Ureter (tissue), 1 donor: Measurements from ENCODE around the gene PRAMEF9. TPM values are rescaled to one million over a fixed set of nuclear protein-coding genes. Genes with fewer than 3 reads are reported as not detected.
"Not testable (repeated sequence)": the region's sequence is repeated elsewhere in the genome, so short reads cannot be mapped to it uniquely, and the experiment has no call there.

Experiments used
- DNase-seq: peaks from one replicate; pipeline ENCODE4 v3.0.0-alpha.2; 2020; ENCODE audit warnings: low spot score
- total RNA-seq: library from RNA; stranded (reverse); gene quantifications from one replicate; pipeline ENCODE4 v1.2.4, GENCODE V29; 2023
- donor health status: DM: yes; HTN: yes; CAD: no.

The PRAMEF9 gene
- total RNA-seq: not detected

DNA sequence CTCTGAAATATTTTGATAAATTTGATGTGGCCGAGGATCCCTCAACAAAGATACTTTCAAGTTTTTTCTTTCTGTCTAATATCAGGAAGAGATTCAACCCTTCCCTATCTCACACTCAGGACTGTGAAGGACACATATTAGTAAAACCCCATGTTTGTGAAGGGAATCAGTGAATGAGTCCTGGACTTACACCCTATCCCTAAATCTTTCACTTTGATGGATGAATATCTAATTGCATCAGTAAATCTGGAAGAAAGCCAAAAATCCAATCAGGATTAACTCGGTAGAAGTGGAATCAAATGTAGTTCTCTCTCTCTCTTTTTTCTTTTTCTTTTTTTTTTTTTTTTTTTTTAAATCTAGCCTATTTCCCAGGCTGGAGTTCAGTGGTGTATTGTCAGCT lies at the start of gene PRAMEF9:
TSS of gene PRAMEF9 (plus strand) at position 301 of the 400 bp plus-strand sequence. CDS start 3,433 bp downstream, outside the sequence.
- not testable (repeated sequence) for DNase-seq

DNA sequence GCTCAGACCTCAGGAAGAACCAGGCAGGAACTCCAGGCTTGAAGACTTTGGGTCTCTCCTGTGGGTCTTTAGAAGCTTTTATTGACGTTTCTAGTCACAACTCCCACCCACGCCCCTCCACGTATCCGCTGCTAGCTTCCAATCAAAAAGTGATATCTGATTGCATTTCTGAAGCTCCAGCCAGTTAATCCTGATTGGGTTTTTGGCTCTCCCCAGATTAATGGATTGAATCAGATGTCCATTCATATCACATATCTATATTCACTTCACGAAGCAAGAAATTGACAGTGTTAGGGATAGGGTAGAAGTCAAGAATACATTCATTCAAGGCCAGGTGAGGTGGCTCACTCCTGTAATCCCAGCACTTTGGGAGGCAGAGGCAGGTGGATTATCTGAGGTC lies 15.7 kb upstream of the PRAMEF9 start, which contains the start of gene PRAMEF26:
TSS of gene PRAMEF26 (minus strand) at position 101 of the 400 bp plus-strand sequence. CDS start 2,914 bp downstream, outside the sequence.
- DNase-seq: not testable (repeated sequence)

DNA sequence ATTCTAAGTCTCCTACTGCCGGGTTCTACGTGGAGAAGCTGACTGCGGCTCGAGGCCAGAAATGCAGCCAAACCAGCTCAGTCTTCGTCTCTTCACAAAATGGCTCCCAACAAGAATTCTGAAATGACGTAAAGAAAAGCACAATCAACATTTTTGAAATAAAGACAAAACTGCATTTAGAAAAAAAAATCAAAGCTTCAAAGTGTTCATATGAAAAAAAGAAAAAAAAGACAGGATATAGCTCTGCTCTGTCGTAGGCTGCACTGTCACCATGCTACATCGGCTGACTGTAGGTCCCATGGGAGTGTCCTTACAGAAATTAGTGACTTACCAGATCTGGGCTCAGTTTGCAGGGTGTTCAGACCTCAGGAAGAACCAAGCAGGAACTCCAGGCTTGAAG lies 6.1 kb upstream of the PRAMEF9 start, which contains the start of gene HNRNPCL4:
TSS of gene HNRNPCL4 (minus strand) at position 101 of the 400 bp plus-strand sequence. CDS start 164 bp downstream, outside the sequence.
- not testable (repeated sequence) for DNase-seq

DNA sequence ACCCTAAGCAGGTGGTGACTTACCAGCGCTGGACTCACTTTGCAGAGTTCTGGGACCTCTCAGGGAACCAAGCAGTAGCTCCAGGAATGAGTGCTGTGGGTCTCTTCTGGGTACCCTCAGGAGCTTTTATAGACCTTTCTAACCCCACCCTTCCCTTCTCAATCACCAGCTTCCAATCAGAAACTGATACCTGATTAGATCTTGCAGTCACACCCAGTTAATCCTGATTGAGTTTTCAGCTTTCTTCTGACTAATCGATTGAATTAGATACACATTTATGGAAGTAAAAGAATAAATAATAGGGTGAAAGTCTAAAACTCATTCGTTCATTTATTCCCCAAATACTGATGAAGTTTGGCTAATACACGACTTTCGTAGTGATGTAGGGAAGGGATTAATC lies 29.7 kb downstream of the PRAMEF9 start, which contains the start of gene PRAMEF13:
TSS of gene PRAMEF13 (minus strand) at position 101 of the 400 bp plus-strand sequence. CDS start 1,820 bp downstream, outside the sequence.
- not testable (repeated sequence) for DNase-seq

DNA sequence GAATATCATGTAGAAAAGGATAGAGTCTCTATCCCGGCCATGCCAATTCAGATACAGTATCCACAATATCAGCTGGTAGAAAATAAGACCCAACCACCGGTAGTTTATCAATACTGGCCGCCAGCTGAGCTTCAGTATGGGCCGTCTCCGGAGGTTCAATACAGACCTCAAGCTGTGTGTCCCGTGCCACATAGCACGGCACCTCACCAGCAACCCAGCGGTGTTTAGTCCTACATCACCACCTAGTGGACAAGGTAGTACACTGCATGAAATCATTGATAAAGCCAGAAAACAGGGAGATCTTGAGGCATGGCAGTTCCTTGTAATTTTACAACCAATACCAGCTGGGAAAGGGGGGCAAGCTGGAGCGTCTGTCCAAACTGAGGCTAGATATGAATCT lies 37.1 kb downstream of the PRAMEF9 start:
- not testable (repeated sequence) for DNase-seq

DNA sequence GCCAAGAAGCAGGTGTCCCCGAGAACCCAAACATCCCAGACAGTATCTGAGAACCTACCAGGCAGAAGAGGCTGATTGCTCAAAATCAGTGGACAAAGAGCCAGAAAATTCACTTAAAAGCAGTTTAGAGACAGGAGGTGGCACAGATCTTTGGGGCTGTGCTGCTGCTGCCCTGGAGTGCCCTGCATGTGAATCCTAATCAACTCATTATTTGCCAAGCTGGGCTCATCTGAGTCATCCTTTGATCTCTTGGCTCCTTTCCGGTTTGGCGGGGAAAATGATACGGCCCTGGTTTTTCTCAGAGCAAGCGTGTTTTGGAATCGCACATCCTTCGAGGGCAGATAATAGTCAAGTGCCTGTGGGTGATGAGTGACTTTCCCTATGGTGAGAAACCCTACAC lies 45.0 kb downstream of the PRAMEF9 start:
- DNase-seq: not testable (repeated sequence)

DNA sequence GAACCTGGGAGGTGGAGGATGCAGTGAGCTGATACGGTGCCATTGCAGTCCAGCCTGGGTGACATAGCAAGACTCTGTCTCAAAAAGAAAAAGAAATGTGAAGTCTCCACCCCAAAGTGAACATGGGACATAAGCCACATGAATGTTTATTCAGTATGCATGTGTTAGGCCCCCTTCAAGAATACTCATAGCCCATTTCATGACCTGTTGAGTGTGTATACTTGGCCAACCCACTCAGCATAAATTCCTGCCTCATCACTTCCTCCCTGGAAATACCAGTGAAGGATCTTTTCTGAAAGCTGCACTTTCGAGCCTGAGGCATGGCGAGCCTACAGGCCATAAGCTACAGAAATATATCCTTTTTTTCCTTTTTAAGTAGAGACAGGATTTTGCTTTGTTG lies 47.6 kb downstream of the PRAMEF9 start:
- DNase-seq: not testable (repeated sequence)

DNA sequence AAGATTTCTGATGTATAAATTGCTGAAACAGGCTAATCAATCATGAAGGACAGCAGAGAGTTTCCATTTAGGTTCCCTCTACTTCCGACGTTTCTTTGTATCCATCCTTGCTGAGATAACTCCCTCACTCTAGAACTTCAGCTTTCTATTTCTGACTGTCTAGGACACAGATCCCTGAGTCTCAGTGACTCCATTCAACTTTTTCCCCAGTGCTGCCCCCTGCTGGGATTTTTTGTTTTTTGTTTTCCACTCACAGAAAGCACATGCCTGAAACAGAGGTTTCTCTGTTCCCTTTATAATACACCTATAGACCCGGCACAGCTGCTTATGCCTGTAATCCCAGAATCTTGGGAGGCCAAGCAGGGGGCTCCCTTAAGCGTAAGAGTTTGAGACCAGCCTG lies 51.1 kb downstream of the PRAMEF9 start:
- DNase-seq: not testable (repeated sequence)

DNA sequence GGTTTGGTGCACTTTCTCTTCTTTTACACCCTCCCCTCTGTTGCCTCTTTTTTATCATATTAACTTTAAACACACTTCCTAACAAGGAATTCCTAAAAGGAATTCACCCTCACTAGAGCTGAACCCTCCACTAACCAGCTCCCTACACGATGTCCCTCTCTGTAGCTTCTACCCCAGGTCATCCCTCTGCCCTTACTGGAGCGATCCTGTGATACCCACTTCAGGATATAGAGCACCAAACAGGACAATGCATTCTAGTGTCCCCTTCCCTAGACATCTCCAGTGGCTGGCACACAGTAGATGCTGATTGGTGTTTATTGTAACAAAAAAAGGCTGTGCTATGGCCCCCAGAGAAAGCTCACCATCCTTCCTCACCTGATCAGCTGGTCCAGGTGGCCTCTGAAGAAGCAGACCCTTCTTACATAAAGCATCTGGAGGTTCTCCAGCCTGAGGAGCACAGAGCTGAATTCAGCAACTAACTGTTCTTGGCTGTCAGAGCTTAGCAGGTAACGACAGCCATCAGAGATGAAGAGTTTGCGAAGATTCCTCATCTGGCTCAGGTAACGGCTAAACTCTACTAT lies 52.9 kb downstream of the PRAMEF9 start:
- peak; percentile 36 for DNase-seq

DNA sequence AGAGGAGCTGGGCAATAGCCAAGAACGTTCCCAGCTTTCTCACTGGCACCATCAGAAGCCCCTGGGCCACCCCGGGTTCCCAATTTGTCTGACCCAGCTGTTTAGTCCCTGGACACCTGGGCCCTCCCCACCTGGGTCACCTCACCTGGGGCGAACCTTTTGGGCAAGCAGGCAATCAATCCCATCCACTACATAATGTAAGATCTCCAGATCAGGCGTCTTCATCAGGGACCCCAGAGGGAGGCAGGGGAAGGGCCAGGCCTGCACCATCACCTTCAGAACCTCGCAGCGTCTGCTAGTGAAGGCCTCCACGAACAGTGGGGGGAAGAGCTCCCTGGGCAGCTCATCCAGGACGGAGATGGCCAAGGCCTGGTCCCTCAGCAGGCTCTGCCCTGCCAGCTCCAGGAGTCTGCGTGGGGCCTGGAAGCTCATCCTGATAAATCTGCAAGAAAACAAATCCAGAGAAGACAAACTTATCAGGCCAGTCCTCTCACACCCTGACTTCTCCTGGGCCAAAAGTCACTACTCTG lies 54.1 kb downstream of the PRAMEF9 start, which contains the start of gene PRAMEF18:
TSS of gene PRAMEF18 (minus strand) at position 480 of the 530 bp plus-strand sequence. CDS start at position 432, 48 bp downstream.
- DNase-seq: peak; percentile 32

DNA sequence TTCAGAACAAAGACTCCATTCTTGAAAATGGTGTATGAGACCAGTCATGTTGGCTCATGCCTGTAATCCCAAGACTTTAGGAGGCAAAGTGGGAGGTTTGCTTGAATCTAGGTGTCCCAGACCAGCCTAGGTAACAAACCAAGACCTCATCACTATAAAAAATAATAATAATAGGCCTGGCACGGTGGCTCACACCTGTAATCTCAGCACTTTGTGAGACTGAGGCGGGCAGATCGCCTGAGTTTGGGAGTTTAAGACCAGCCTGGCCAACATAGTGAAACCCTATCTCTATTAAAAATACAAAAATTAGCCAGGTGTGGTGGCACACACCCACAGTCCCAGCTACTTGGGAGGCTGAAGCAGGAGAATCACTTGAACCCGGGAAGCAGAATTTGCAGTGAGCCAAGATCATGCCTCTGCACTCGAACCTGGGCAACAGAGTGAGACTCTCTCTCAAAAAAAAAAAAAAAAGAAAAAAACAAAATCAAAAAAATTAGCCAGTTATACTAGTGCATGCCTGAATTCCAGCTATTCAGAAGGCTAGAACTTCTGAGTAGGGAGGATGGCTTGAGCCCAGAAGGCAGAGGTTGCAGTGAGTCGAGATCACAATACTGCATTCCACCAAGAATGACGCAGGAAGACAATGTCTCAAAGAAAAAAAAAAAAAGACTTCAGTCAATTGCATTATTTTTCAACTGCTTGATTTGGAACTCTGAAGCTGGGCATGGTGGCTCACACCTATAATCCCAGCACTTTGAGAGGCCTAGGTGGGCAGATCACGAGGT lies 55.8 kb downstream of the PRAMEF9 start:
- DNase-seq: peak; percentile 24

DNA sequence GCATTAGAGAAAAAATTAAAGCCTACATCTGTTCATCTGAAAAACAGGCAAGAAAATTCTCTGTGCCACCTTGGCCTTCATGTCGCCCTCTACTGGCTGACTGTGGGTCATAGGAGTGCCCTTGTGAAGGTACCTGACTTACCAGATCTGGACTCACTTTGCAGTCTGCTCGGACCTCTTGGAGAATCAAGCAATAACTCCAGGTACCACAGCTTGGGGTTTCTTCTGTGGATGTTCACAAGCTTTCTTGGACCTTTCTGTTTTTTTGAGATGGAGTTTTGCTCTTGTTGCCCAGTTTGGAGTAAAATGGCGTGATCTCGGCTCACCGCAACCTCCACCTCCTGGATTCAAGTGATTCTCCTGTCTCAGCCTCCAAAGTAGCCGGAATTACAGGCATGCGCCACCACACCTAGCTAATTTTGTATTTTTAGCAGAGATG lies 56.7 kb downstream of the PRAMEF9 start:
- DNase-seq: peak; percentile 41

Other genes with a start within 250 kb of the PRAMEF9 start
- not detected for gene PRAMEF6, start 224.3 kb upstream of the PRAMEF9 start, total RNA-seq
- gene PRAMEF27, start 115.3 kb upstream of the PRAMEF9 start, total RNA-seq: not detected
- gene HNRNPCL3, start 111.1 kb upstream of the PRAMEF9 start, total RNA-seq: not detected
- not detected for gene PRAMEF25, start 101.1 kb upstream of the PRAMEF9 start, total RNA-seq
- not detected for gene HNRNPCL2, start 55.0 kb upstream of the PRAMEF9 start, total RNA-seq
- gene PRAMEF26, start 15.8 kb upstream of the PRAMEF9 start, total RNA-seq: not detected
- not detected for gene HNRNPCL4, start 6.2 kb upstream of the PRAMEF9 start, total RNA-seq
- gene PRAMEF13, start 29.6 kb downstream of the PRAMEF9 start, total RNA-seq: not detected
- not detected for gene PRAMEF18, start 54.3 kb downstream of the PRAMEF9 start, total RNA-seq
- not detected for gene PRAMEF5, start 82.3 kb downstream of the PRAMEF9 start, total RNA-seq
- not detected for gene PRAMEF8, start 113.3 kb downstream of the PRAMEF9 start, total RNA-seq
- not detected for gene PRAMEF33, start 131.7 kb downstream of the PRAMEF9 start, total RNA-seq
- not detected for gene PRAMEF15, start 143.7 kb downstream of the PRAMEF9 start, total RNA-seq
- gene PRAMEF14, start 175.3 kb downstream of the PRAMEF9 start, total RNA-seq: not detected
- gene PRAMEF19, start 200.1 kb downstream of the PRAMEF9 start, total RNA-seq: not detected
- gene PRAMEF17, start 217.8 kb downstream of the PRAMEF9 start, total RNA-seq: not detected
- not detected for gene PRAMEF20, start 238.6 kb downstream of the PRAMEF9 start, total RNA-seq